GM19397 (cell line): ENCODE data around the gene WDR33.

Source experiments
- ATAC-seq: cut with Tn5 transposase; IDR thresholded peaks from one replicate; pipeline ENCODE4 v1.9.1; 2021; ENCODE audit warnings: mild to moderate bottlenecking, moderate library complexity; ENCODE audit not compliant: unreplicated experiment

The WDR33 gene

DNA sequence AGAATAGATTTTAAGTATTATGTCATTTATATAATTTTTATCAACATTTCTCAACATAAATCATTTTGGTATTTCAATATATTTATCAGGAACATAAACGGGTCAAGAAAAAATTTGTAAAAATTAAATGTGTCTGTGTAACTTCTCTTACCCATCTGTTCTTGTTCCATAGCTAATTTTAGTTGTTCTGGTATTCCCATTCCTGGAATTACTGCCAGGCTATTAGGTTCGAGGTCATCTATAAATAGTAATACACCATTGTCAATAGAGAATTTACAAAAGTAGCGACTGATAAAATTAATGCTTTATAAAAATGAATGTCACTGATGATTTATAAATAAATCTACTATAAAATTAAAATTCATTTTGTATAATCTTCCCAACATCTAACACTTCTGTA is 88.2 kb downstream of the WDR33 start:
- ATAC-seq, result no peak

GRCh38 chr2:127721978-127722355 is 89.0 kb downstream of the WDR33 start:
- ATAC-seq, result no peak

DNA sequence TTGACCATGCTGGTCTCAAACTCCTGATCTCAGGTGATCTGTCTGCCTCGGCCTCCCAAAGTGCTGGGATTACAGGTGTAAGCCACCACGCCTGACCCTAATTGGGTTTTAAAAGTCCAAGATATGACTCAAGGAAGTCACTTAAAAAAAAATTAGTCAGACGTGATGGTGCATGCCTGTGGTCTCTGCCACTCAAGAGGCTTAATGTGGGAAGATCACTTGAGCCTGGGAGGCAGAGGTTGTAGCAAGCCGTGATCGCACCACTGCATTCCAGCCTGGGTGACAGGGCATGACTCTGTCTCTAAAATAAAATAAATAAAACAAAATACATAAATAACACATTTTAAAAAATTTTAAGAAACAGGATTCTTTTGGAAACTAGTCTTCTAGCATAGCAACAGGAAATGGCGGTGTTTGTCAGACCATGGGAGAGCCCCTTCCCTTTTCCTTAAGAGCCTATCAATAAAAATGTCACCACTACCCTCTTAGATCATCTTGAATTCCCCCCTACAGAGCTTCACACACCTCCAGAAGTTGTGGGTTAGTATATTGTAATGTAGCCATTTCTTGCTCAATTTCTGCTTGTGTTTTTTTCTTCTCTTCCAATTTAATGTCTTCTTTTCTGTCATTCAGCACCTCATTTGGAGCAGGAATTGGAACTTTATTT is 89.5 kb downstream of the WDR33 start:
- ATAC-seq, result no peak

GRCh38 chr2:127719301-127720218 is 91.4 kb downstream of the WDR33 start:
- no peak for ATAC-seq

DNA sequence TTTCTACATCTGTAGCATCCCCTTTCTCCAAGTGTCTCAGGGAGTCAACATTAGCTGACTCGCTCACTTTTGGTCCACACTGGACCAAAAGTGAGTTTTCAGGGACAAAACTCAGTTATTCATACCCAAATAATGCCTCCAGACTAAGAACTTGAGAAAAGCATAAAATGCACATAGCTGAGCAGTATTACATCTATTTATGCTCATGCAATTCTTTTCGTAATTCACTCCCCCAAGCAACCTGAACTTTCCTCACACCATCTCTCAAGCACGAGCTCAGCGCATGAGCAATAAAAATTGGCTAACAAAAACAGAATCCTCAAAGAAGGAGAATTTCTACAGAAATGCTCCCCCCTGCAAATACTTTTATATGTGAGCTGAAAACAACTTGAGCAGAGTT is 92.7 kb downstream of the WDR33 start:
- no peak for ATAC-seq

GRCh38 chr2:127715778-127716449 is 95.1 kb downstream of the WDR33 start:
- ATAC-seq, result no peak

DNA sequence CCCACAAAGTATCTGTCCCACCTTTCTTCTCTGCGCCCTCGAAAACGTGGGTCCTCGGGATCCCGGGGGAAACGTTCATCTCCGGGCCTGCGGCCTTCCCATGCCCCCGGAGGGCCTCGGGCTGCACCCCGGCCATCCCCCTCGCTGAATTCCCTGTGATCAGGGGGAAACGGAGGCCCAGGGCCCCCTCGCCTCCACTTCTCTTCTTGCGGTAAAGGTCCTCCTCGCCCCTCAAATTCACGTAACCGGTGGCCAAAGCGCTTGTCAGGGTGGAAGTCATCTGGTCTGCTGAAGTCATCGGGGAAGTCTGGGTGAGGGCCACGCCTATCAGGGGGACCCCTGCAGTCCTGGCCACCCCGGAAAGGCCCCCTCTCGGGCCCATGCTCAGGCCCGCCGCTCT is 97.4 kb downstream of the WDR33 start:
- no peak for ATAC-seq

- ATAC-seq, result no peak
Measured at GRCh38 chr2:127712999-127713398, 98.0 kb downstream of the WDR33 start.

- no peak for ATAC-seq
Measured at GRCh38 chr2:127709336-127709735, 101.6 kb downstream of the WDR33 start.

GRCh38 chr2:127707890-127708648 is 102.9 kb downstream of the WDR33 start:
- ATAC-seq, result no peak

DNA sequence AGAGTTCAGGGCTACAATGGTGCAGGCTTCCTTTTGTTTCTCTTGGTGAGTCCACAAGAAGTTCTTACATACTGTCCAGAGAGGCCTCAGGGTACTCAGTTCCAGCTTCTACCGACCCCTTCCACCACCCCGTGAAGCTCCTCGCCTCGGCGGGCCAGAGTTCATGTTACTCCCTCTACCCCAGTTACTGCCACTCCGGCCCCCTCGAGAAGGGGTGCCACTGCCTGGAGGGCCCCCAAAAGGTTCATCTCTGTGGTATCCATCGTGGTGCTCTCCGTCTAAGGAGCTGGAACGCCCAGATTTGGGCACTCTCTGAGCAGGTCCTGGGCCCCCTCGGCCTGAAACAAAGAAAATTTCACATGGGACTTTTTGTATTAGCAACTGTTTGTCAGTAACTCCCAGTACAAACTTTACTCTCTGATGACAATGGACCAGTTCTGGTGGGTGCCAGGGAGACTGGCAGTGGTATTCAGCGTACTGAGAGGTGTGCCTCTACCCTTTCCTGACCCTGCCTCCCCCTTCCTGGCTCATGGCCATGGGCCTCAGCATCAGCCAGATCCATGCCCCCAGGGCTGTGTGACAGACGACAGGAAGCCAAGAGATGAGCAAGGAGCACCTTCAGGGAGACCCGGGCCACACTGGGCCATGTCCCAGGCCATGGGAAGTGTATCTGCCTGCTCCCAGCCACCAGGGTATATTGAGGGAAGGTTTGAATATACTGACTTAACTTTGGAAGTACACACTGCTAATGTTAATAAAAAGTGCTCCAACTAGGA is 104.6 kb downstream of the WDR33 start:
- no peak for ATAC-seq

DNA sequence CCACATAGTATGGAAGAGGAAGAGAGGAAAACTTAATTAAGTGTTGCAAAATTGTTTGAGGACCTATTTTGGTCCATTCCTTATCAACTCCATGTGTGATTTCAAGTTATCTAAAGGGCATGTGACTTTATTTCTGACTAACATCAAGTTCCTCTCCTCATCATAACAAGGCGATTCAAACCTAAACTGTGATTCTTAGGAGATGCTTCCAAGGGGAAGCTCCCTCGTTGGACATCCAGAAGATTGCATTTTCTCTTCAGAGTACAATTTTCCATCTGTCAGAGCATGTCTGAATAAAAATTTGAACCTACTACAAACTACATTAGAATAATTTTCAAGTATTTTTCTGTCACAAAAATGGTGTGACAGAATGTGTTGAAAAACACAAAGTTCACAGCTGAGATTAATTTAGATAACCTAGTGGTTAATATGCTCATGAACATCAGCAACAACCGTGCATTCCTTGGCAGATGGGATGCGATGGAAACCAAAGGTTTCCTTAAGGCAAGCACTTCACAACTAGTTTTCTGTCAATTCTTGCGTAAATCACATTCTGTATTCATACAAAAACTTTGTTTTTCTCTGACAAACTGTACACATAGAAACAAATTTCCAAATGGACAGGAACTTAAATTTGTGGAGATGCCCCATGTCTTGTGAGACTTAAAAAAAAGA is 105.4 kb downstream of the WDR33 start:
- no peak for ATAC-seq

GRCh38 chr2:127704641-127705390 is 106.2 kb downstream of the WDR33 start:
- no peak for ATAC-seq

DNA sequence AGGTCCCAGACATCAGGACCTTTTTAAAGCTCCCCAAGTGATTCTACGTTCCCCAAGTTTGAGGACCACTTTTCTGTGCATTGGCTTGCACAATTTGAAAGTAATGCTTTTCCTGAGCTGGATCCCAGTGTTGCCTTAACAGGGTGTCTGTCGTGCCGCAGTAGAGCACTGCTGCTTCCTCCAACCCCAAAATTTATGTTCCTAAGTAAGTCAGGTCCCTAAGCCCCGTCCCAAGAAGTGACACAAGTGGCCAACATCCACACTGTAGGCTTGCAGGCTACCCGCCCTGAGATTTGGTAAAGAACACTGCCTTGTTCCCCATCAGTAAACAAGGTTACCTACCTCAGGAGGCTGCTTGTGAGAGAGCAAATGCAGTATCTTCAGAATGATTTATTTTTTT is 107.7 kb downstream of the WDR33 start:
- no peak for ATAC-seq

DNA sequence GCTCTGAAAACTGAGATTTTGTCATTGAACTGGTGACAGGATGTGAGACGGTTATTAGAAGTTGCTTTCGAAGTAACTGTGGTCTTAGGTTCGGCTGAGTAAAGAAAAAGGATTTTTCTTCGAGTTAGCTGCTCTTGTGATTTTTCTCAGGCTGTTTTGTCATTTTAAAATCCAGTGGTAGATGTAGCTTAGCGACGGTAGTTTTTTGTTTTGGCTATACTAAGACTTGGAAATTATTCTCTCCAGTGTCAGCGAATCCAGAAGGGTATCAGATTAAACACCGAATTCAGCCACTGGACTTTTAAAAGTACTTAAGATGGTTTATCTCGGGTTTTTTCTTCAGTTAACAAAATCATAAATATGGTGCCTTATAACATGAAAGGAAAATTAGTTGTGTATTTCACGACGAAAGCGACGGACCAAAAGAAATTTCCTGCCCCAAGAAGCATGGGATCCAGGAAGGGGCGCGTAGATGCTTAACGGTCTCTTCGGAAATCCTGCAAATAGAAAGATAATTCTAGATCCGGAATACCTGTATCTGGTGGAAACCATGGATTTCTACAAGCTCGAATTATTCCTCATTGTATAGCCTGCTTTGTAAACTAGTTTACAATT is 108.5 kb downstream of the WDR33 start:
- no peak for ATAC-seq

DNA sequence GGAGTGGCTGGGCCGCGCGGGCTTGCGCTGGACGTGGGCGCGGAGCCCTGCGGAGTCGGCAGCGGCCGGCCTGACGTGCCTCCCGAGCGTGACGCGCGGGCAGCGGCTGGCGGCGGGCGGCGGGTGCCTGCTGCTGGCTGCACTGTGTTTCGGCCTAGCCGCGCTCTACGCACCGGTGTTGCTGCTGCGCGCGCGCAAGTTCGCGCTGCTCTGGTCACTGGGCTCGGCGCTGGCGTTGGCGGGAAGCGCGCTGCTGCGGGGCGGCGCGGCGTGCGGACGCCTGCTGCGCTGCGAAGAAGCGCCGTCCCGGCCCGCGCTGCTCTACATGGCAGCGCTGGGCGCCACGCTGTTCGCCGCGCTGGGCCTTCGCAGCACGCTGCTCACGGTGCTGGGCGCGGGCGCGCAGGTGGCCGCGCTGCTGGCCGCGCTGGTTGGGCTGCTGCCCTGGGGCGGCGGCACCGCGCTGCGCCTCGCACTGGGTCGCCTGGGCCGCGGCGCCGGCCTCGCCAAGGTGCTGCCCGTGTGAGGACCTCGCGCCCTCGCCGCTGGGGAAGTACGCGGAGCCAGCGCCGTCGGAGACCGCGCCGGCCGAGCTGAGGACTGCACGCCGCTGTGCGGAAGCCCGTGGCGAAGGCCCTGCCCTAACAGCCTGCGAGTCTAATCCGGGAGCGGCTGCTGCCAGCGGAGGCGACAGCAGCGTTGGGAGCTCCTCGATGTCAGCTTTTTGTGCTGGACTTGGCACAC is 109.1 kb downstream of the WDR33 start:
- ATAC-seq, result peak; percentile 49

DNA sequence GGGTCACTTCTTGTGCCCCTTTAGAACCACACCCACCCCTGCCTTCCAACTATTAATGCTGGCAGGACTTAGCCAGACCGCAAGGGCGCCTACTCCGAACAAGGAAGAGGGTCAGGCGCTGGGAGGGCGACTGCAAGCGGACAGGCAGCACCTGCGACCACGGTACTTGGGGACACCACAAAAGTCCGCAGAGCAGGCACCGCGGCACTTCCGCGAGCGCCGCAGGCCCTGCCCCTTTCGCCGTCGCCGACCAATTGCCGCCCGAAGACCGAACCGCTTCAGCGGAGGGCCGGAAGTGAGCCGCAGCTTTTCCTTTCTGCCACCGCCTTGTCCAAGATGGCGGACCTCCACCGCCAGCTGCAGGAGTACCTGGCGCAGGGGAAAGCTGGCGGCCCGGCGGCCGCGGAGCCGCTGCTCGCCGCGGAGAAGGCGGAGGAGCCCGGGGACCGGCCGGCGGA is 109.7 kb downstream of the WDR33 start, which contains the start of gene SFT2D3:
TSS of gene SFT2D3 (plus strand) at position 305 of the 458 bp plus-strand sequence. CDS start at position 337, 32 bp downstream.
- peak; percentile 67 for ATAC-seq
